Type B pancreatic cell (in vitro differentiated cells): ENCODE data around the gene TRIO. TPM values are rescaled to one million over a fixed set of nuclear protein-coding genes. Genes with fewer than 3 reads are reported as not detected.

Experiments used
- DNase-seq: peaks from one replicate; pipeline ENCODE4 v3.0.0; 2021; ENCODE audit warnings: mixed read lengths; ENCODE audit not compliant: unreplicated experiment; ENCODE audit errors: extremely low spot score
- H3K27ac Mint-ChIP-seq: 2 replicates; pipeline ENCODE4 v1.8.0; 2021; ENCODE audit warnings: mild to moderate bottlenecking, mixed read lengths
- H3K27me3 Mint-ChIP-seq: 2 replicates; pipeline ENCODE4 v1.8.0; 2021; ENCODE audit warnings: mixed read lengths
- H3K36me3 Mint-ChIP-seq: 2 replicates; pipeline ENCODE4 v1.8.0; 2021; ENCODE audit warnings: mixed read lengths
- H3K4me1 Mint-ChIP-seq: one replicate; pipeline ENCODE4 v1.8.0; 2021; ENCODE audit warnings: mixed read lengths; ENCODE audit not compliant: unreplicated experiment
- H3K4me3 Mint-ChIP-seq: 2 replicates; pipeline ENCODE4 v1.8.0; 2021; ENCODE audit warnings: mild to moderate bottlenecking, mixed read lengths
- H3K9me3 Mint-ChIP-seq: 2 replicates; pipeline ENCODE4 v1.8.0; 2021; ENCODE audit warnings: mixed read lengths
- total RNA-seq: library from RNA; stranded (reverse); gene quantifications from 2 replicates; pipeline ENCODE4 v1.2.1, GENCODE V29; 2021; ENCODE audit warnings: low replicate concordance
- TF ChIP-seq, protein P1 (sequence below): fragments of 200-600 bp; sonication (generic); conservative IDR thresholded peaks from 2 replicates; pipeline ENCODE4 v1.5.0; 2021; ENCODE audit warnings: antibody characterized with exemption, mild to moderate bottlenecking

TRIO gene
- total RNA-seq, 1 donor from 2014 or later, result 145 TPM

DNA sequence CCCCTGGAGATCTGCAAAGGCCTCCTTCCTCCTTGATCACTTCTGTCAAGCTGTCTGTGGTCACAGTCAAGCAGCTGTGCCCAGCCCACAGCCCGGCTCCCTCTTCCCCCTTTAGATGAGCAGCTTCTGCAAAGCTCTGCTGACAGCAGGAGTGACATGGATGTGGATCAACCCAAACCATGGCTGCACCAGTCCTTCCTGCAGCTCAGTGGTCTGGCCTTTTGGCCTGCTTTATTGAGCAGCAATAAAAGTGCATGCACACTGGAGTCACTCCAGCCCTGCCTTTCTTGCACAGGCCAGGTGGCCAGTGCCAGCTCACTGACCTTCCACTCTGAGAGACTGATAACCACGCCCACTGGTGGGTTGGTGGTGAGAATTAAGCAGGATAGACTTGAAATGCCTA, 347.2 kb downstream of the TRIO start:
- DNase-seq, result no peak
- Mint-ChIP-seq H3K27me3 (no peaks in the 10 kb centered on the region), H3K4me1 (no peaks in the 10 kb centered on the region), H3K9me3 (no peaks in the 10 kb centered on the region), H3K36me3 (peaks cover 58% of the 10 kb centered on the region), H3K4me3 (no peak overlapping the region), H3K27ac (no peak overlapping the region)
- TF ChIP-seq, protein P1, sequence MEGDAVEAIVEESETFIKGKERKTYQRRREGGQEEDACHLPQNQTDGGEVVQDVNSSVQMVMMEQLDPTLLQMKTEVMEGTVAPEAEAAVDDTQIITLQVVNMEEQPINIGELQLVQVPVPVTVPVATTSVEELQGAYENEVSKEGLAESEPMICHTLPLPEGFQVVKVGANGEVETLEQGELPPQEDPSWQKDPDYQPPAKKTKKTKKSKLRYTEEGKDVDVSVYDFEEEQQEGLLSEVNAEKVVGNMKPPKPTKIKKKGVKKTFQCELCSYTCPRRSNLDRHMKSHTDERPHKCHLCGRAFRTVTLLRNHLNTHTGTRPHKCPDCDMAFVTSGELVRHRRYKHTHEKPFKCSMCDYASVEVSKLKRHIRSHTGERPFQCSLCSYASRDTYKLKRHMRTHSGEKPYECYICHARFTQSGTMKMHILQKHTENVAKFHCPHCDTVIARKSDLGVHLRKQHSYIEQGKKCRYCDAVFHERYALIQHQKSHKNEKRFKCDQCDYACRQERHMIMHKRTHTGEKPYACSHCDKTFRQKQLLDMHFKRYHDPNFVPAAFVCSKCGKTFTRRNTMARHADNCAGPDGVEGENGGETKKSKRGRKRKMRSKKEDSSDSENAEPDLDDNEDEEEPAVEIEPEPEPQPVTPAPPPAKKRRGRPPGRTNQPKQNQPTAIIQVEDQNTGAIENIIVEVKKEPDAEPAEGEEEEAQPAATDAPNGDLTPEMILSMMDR, result no peak

DNA sequence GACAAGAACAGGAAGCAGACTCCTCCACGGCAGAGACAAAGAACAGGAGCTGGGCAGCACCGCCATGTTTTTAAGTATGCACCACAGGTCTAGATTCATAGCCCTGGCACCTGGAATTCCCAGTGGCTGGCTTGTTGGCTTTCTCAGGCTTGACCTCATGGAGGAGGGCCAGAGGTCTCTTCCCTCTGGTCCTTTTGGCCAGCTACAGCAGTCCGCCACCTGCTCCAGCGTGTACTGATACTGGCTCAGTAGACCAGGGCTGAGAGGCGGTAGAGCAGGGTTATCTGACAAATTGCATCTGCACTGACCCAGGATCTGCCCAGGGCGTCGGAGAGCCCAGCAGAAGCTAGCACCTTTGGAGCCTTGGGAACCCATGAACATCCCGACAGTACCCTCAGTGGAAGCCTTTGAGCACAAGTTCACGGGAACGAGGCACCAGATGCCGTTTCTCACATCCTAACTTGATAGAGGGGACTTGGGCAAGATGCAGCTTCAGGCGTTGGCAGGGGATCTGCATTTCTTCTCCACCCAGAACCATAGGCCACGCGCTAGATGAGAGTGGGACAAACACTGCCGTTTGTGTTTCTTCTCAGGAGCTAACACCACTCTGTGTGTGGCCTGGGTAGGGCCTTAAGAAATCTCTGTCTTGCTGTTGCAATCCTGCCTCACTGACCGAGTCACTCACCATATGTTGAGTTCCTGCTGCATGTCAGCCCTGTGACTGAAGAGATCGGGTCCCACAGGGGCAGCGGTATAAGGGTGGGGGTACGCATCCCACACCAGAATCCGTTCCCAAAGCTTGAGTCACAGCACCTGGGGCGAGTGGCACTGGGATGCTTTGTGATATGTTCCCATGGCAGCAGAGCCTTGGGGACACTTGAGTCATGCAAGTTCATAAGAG, 348.1 kb downstream of the TRIO start:
- H3K27me3 Mint-ChIP-seq, result no peaks in the 10 kb centered on the region
- H3K9me3 Mint-ChIP-seq, result no peaks in the 10 kb centered on the region
- TF ChIP-seq, protein P1, result no peak
- no peaks in the 10 kb centered on the region for H3K4me1 Mint-ChIP-seq
- no peak overlapping the region for H3K27ac Mint-ChIP-seq
- no peak overlapping the region for H3K4me3 Mint-ChIP-seq
- DNase-seq, result no peak
- peaks cover 57% of the 10 kb centered on the region for H3K36me3 Mint-ChIP-seq

DNA sequence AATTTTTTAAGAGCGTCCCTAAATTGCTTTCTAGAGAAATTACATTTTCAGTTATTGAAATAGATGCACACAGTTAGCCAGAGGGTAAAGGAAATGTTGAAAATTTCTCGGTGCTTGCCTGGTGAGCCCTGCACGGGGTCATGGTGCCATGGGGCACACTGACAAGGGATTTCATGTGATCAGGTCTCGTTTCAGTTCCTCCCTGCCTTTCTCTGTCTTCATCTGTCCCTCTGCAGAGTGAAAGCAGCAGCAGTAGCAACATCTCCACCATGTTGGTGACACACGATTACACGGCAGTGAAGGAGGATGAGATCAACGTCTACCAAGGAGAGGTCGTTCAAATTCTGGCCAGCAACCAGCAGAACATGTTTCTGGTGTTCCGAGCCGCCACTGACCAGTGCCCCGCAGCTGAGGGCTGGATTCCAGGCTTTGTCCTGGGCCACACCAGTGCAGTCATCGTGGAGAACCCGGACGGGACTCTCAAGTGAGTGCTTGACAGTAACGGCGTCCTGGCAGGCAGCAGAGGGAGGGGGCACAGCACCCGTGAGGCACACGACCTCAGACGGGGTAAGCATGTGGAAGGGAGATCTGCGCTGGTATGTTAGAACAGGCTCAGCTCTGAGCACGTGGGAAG, 349.3 kb downstream of the TRIO start:
- TF ChIP-seq, protein P1, result no peak
- peaks cover 58% of the 10 kb centered on the region for H3K36me3 Mint-ChIP-seq

DNA sequence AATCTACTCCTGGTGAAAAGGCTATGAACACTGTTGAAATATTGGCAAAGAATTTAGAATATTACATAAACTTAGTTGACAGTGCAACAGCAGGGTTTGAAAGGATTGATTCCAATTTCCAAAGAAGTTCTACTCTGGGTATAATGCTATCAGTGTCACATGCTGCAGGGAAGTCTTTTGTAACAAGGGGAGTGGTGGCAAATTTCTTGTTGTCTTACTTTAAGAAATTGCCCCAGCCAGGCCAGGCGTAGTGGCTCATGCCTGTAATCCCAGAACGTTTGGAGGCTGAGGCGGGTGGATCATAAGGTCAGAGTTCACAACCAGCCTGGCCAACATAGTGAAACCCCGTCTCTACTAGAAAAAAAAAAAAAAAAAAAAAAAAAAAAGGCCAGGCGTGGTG, 352.2 kb downstream of the TRIO start:
- Mint-ChIP-seq H3K4me1 (no peaks in the 10 kb centered on the region), H3K4me3 (no peak overlapping the region), H3K27me3 (no peaks in the 10 kb centered on the region), H3K9me3 (no peaks in the 10 kb centered on the region), H3K36me3 (peaks cover 46% of the 10 kb centered on the region), H3K27ac (no peak overlapping the region)
- DNase-seq, result no peak
- TF ChIP-seq, protein P1, result no peak

More for the DNA sequence above, 349.3 kb downstream of the TRIO start:
- H3K4me3 Mint-ChIP-seq, result no peak overlapping the region
- H3K9me3 Mint-ChIP-seq, result no peaks in the 10 kb centered on the region
- no peak for DNase-seq
- no peaks in the 10 kb centered on the region for H3K4me1 Mint-ChIP-seq
- no peak overlapping the region for H3K27ac Mint-ChIP-seq
- H3K27me3 Mint-ChIP-seq, result no peaks in the 10 kb centered on the region

DNA sequence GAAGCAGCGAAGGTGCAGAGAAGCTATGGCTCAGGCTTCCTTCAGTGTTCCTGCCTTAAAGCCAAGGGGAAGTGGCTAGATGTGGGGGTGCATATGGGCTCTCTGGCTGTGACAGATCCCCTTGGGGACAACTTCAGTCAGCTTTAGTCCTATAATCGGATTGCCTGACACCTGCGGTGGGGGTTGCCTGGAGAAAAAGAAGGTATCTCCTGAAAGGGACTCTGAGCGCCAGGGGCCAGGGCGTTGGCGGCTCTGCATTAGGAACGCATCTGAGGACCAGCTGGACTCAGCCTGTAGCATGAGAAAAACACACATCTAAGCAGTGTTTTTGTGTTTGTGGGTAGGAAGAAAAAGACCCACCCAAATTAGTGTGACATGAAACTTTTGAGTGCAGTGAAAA, 354.2 kb downstream of the TRIO start:
- no peaks in the 10 kb centered on the region for H3K27me3 Mint-ChIP-seq
- peaks cover 36% of the 10 kb centered on the region for H3K36me3 Mint-ChIP-seq

More for the DNA sequence above, 354.2 kb downstream of the TRIO start:
- TF ChIP-seq, protein P1, result no peak
- no peak for DNase-seq
- H3K4me1 Mint-ChIP-seq, result no peaks in the 10 kb centered on the region
- no peaks in the 10 kb centered on the region for H3K9me3 Mint-ChIP-seq
- no peak overlapping the region for H3K27ac Mint-ChIP-seq
- no peak overlapping the region for H3K4me3 Mint-ChIP-seq
